Neuronal stem cell (in vitro differentiated cells): ENCODE results near the gene TMEM239.

ENCODE experiments used
- DNase-seq: peaks from one replicate; pipeline ENCODE4 v3.0.0-alpha.2; 2013; ENCODE audit warnings: low spot score
- H2AFZ ChIP-seq: one replicate; pipeline ENCODE4 v1.6.1; 2013; ENCODE audit warnings: mild to moderate bottlenecking, low read length, inconsistent platforms
- H2AK5ac ChIP-seq: 2 replicates; pipeline ENCODE4 v1.6.1; 2013; ENCODE audit warnings: low read depth, mild to moderate bottlenecking, inconsistent platforms, low read length, moderate library complexity, mixed read lengths
- H2BK120ac ChIP-seq: 2 replicates; pipeline ENCODE4 v1.6.1; 2013; ENCODE audit warnings: low read depth, mild to moderate bottlenecking, inconsistent platforms, low read length, moderate library complexity, mixed read lengths
- H2BK12ac ChIP-seq: one replicate; pipeline ENCODE4 v1.6.1; 2013; ENCODE audit warnings: low read length, inconsistent platforms
- H2BK15ac ChIP-seq: 2 replicates; pipeline ENCODE4 v1.6.1; 2013; ENCODE audit warnings: mild to moderate bottlenecking, low read length, inconsistent platforms, mixed read lengths
- H2BK5ac ChIP-seq: one replicate; pipeline ENCODE4 v1.6.1; 2013; ENCODE audit warnings: inconsistent platforms, mild to moderate bottlenecking, low read length, moderate library complexity
- H3K14ac ChIP-seq: one replicate; pipeline ENCODE4 v1.6.1; 2013; ENCODE audit warnings: low read length, inconsistent platforms
- H3K18ac ChIP-seq: 2 replicates; pipeline ENCODE4 v1.6.1; 2013; ENCODE audit warnings: low read length, inconsistent platforms
- H3K23ac ChIP-seq: 2 replicates; pipeline ENCODE4 v1.6.1; 2013; ENCODE audit warnings: low read depth, mild to moderate bottlenecking, mixed read lengths, low read length, inconsistent platforms; ENCODE audit not compliant: poor library complexity
- H3K27ac ChIP-seq: replicated peaks from 3 replicates; pipeline ENCODE4 v1.5.1; 2013; ENCODE audit warnings: low read length, inconsistent platforms
- H3K27me3 ChIP-seq, 3 experiments: 2 replicates each; pipeline ENCODE4 v1.6.1; 2013; ENCODE audit warnings: low read length in 3 of 3, mild to moderate bottlenecking in 2 of 3, inconsistent platforms in 1 of 3, low read depth in 1 of 3, mixed read lengths in 1 of 3, moderate library complexity in 1 of 3; ENCODE audit not compliant: control insufficient read depth in 3 of 3, insufficient read depth in 3 of 3
- H3K36me3 ChIP-seq, 2 donors: replicated peaks in 1 of 2; 2 replicates each; pipeline ENCODE4 v1.6.1; 2013; ENCODE audit warnings: low read length in 2 of 2; ENCODE audit not compliant: control insufficient read depth in 2 of 2, insufficient read depth in 2 of 2
- H3K4ac ChIP-seq: 2 replicates; pipeline ENCODE4 v1.6.1; 2013; ENCODE audit warnings: inconsistent platforms, mild to moderate bottlenecking, low read length, moderate library complexity
- H3K4me1 ChIP-seq, 2 donors: 1 replicate in 1 of 2; 2 replicates in 1 of 2; pipeline ENCODE4 v1.6.1; 2013; ENCODE audit warnings: low read length in 2 of 2, low read depth in 1 of 2; ENCODE audit not compliant: control insufficient read depth in 2 of 2, insufficient read depth in 1 of 2
- H3K4me2 ChIP-seq: one replicate; pipeline ENCODE4 v1.6.1; 2013; ENCODE audit warnings: mild to moderate bottlenecking, low read length, inconsistent platforms; ENCODE audit not compliant: insufficient read depth, poor library complexity, severe bottlenecking
- H3K4me3 ChIP-seq, 2 donors: 2 replicates each; pipeline ENCODE4 v1.5.1; 2013; ENCODE audit warnings: low read length in 2 of 2, mild to moderate bottlenecking in 2 of 2, inconsistent platforms in 1 of 2, moderate library complexity in 1 of 2
- H3K79me1 ChIP-seq: one replicate; pipeline ENCODE4 v1.6.1; 2013; ENCODE audit warnings: low read depth, mild to moderate bottlenecking, inconsistent platforms, low read length, moderate library complexity
- H3K9ac ChIP-seq: one replicate; pipeline ENCODE4 v1.6.1; 2013; ENCODE audit warnings: mild to moderate bottlenecking, low read depth, low read length, inconsistent platforms; ENCODE audit not compliant: poor library complexity
- H3K9me3 ChIP-seq, 2 donors: replicated peaks in 1 of 2; 2 replicates each; pipeline versions ENCODE3 to v1.6.1; 2013; ENCODE audit warnings: low read length in 2 of 2, mild to moderate bottlenecking in 2 of 2, inconsistent platforms in 1 of 2, low read depth in 1 of 2, mixed read lengths in 1 of 2, moderate library complexity in 1 of 2; ENCODE audit not compliant: control insufficient read depth in 2 of 2, insufficient read depth in 1 of 2
- H4K8ac ChIP-seq: one replicate; pipeline ENCODE4 v1.6.1; 2013; ENCODE audit warnings: low read depth, mild to moderate bottlenecking, inconsistent platforms, low read length, moderate library complexity
- H4K91ac ChIP-seq: one replicate; pipeline ENCODE4 v1.6.1; 2013; ENCODE audit warnings: low read length, low read depth, mild to moderate bottlenecking, inconsistent platforms; ENCODE audit not compliant: poor library complexity
- WGBS, 2 donors: extraction: QIAGEN DNeasy Blood & Tissue Kit; methylation state at CpG; one replicate each; pipeline ENCODE4 v1.1.7; 2013; ENCODE audit warnings: missing lambda C conversion rate in 2 of 2, mixed read lengths in 1 of 2; ENCODE audit not compliant: insufficient read length in 2 of 2, insufficient replicate concordance in 1 of 2; ENCODE audit errors: extremely low coverage in 2 of 2; 5-methylcytosine and 5-hydroxymethylcytosine counted together

The TMEM239 gene

DNA sequence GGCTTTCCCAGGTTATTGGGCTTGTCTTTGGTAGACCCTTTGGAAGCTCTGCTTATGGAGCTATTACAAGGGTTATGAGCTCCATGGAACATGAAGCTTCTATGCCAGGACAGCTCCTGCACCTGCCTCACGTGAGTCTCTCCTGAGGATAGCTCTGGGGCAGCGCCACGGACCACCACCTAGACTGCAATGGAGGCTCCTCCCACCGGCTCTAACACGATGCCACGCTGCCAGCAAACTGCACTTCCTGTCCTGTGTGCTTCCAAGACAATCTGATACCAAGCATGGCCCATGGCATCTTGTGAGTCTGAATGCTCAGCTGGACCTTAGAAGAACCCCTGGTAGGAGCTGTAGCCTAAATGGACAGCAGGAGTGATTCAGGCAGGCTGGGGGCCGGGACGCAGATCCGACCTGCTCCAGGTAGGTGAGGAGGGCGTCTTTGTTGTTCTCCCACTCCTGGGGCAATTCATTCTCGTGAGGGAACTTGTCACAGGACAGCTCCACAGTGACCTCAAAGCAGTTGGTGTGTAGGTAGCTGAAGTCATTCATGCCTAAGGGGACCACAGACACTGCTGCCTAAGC, 21.2 kb upstream of the TMEM239 start:
- no peak overlapping the region for H3K23ac ChIP-seq
- H2BK120ac ChIP-seq = no peak overlapping the region
- H3K9me3 ChIP-seq = peaks cover 0 to 6% of the 10 kb centered on the region in 2 donors
- H3K18ac ChIP-seq = no peak overlapping the region
- H3K4me3 ChIP-seq = no peak overlapping the region
- no peak overlapping the region for H2AK5ac ChIP-seq
- no peak overlapping the region for H2BK15ac ChIP-seq
- no peak for DNase-seq
- peaks cover 47 to 61% of the 10 kb centered on the region in 2 donors for H3K36me3 ChIP-seq
- no peak overlapping the region for H3K9ac ChIP-seq
- no peak overlapping the region for H4K91ac ChIP-seq
- no peaks in the 10 kb centered on the region for H3K27me3 ChIP-seq
- H3K14ac ChIP-seq = no peak overlapping the region
- no peak overlapping the region for H2BK12ac ChIP-seq
- H3K4me2 ChIP-seq = no peak overlapping the region
- H4K8ac ChIP-seq = no peak overlapping the region
- no CpG with 5 or more reads among the region's 11 CpGs for WGBS, 2 donors
- H2AFZ ChIP-seq = no peak overlapping the region
- H3K27ac ChIP-seq = no peak overlapping the region
- H3K4ac ChIP-seq = no peak overlapping the region
- peaks cover 7% of the 10 kb centered on the region for H3K79me1 ChIP-seq
- no peak overlapping the region for H2BK5ac ChIP-seq
- H3K4me1 ChIP-seq = peaks cover 7 to 8% of the 10 kb centered on the region in 2 donors

DNA sequence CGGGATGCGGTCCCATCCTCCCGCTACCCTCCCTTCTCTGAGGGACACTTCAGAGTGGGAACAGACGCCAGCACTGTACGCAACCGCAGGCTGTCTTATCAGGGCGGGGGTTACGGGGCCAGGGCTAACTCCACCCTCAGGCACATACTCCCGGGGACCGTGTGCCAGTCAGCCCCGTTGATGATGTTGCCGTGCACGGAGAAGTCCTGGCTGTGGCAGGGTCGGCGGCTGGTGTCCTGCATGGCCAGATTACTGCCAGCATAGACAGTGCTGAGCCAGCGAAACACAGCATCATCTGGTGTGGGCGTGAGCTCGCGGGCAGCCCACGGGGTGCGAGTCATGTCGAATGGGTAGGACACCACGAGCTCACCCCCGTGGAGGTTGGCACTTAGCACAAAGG, 20.7 kb upstream of the TMEM239 start:
- H3K4me1 ChIP-seq = peaks cover 9% of the 10 kb centered on the region in 2 donors
- no peak overlapping the region for H3K23ac ChIP-seq
- peaks cover 0 to 6% of the 10 kb centered on the region in 2 donors for H3K9me3 ChIP-seq
- no peak overlapping the region for H3K9ac ChIP-seq
- no peak overlapping the region for H3K14ac ChIP-seq
- H2BK12ac ChIP-seq = no peak overlapping the region
- H3K4ac ChIP-seq = no peak overlapping the region
- WGBS, 2 donors = no CpG with 5 or more reads among the region's 24 CpGs
- no peak overlapping the region for H2AK5ac ChIP-seq
- no peak overlapping the region for H4K91ac ChIP-seq
- no peaks in the 10 kb centered on the region for H3K27me3 ChIP-seq
- peaks cover 8% of the 10 kb centered on the region for H3K79me1 ChIP-seq
- H2BK5ac ChIP-seq = no peak overlapping the region
- no peak overlapping the region for H4K8ac ChIP-seq
- H3K36me3 ChIP-seq = peaks cover 47 to 61% of the 10 kb centered on the region in 2 donors
- H2AFZ ChIP-seq = no peak overlapping the region
- no peak overlapping the region for H3K4me3 ChIP-seq
- no peak overlapping the region for H3K4me2 ChIP-seq
- H2BK120ac ChIP-seq = no peak overlapping the region
- DNase-seq = no peak
- no peak overlapping the region for H3K27ac ChIP-seq
- no peak overlapping the region for H3K18ac ChIP-seq
- no peak overlapping the region for H2BK15ac ChIP-seq

DNA sequence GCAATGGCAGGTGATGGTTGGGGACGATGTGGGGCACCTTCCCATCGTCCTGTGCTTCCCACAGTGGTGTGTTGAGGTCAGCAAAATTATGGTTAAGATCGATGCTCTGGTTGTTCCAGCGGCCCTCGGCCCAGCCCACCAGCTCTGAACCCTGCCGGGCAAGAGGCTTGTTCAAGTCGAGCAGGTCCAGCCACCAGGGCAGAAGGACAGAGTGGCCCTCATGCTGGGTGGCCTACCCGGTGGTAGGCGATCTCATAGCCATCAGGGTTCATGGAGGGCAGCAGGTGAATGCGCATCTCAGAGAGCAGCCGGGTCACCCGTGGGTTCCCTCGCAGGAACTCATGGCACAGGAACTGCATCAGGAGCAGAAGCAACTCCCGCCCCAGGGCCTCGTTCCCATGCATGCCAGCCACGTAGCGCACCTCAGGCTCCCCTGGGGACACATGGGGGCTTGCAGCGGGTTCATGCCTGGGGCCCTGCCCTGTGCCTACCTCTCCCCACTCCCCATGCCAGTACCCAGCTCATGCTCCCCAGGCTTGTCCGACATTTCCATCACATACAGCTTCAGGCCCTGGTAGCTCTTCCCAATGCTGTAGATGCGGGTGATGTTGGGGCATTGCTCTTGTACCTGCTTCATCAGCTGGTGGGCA, 20.0 kb upstream of the TMEM239 start:
- Histone ChIP-seq H3K79me1 (peaks cover 8% of the 10 kb centered on the region), H3K4ac (no peak overlapping the region), H3K27ac (no peak overlapping the region), H4K8ac (no peak overlapping the region), H3K4me1 (peaks cover 9 to 12% of the 10 kb centered on the region in 2 donors), H2BK5ac (no peak overlapping the region), H2BK15ac (no peak overlapping the region), H3K9ac (no peak overlapping the region), H2AK5ac (no peak overlapping the region), H3K9me3 (peaks cover 0 to 6% of the 10 kb centered on the region in 2 donors), H2BK12ac (no peak overlapping the region), H3K14ac (no peak overlapping the region), H3K36me3 (peaks cover 47 to 61% of the 10 kb centered on the region in 2 donors), H3K23ac (peak overlapping the region; percentile 18), H2BK120ac (no peak overlapping the region), H2AFZ (no peak overlapping the region), H3K27me3 (peaks cover 0 to 3% (median 0%) of the 10 kb centered on the region in 3 experiments), H4K91ac (no peak overlapping the region), H3K4me3 (no peak overlapping the region), H3K4me2 (no peak overlapping the region), H3K18ac (no peak overlapping the region)
- no peak for DNase-seq
- WGBS, 2 donors = no CpG with 5 or more reads among the region's 20 CpGs

DNA sequence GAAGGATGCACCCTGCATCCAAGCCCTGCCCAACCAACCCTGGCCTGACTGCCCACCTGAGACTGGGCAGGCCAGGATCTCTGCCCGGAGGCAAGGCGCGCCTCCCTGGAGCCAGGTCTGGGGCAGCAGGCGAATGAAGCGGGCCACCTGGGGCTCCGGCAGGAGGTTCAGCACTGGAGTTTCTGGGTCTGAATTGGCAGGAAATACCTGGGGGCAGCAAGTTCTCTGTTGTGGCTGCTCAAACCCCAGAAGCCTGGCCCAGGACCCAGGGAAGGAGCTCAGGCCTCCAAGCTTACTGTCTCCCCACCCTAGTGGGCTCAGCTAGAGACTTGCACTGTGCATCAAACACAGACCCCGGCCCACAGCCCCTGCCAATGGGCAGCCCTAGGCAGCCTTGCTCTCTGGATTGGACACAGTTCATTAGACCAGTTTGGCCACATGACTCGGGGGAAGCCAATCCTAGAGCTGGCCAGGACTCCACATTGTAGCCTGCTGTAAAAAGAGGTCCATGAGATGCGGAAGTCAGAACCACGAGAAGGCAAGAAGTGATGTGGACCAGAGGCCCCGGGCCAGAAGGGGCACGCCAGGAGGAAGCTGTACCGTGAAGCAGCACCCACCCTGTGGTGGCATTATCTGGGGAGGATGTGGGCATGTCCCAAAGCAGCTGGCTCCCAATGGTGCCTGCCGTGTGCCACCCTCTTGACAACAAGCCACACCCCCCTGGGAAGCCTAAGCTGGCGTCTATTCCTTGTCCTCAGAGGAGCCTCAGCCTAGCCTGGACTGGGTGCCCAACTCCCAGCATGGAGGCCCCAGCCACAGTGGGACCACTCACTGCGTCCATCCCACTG, 18.8 kb upstream of the TMEM239 start:
- Histone ChIP-seq H4K91ac (no peak overlapping the region), H3K23ac (no peak overlapping the region), H3K18ac (no peak overlapping the region), H2BK15ac (no peak overlapping the region), H3K9me3 (peaks cover 0 to 6% of the 10 kb centered on the region in 2 donors), H4K8ac (no peak overlapping the region), H2BK12ac (no peak overlapping the region), H3K4me3 (no peak overlapping the region), H3K14ac (no peak overlapping the region), H3K27ac (no peak overlapping the region), H2BK120ac (no peak overlapping the region), H2AK5ac (no peak overlapping the region), H3K4ac (no peak overlapping the region), H2AFZ (no peak overlapping the region), H3K36me3 (peaks cover 47 to 61% of the 10 kb centered on the region in 2 donors), H3K27me3 (peaks cover 0 to 11% (median 0%) of the 10 kb centered on the region in 3 experiments), H3K4me2 (no peak overlapping the region), H3K9ac (no peak overlapping the region), H3K4me1 (peaks cover 12 to 15% of the 10 kb centered on the region in 2 donors), H3K79me1 (peaks cover 8% of the 10 kb centered on the region), H2BK5ac (no peak overlapping the region)
- no peak for DNase-seq
- no CpG with 5 or more reads among the region's 16 CpGs for WGBS, 2 donors
